HepG2 (cell line): ENCODE data around the gene PFDN2. TPM values are rescaled to one million over a fixed set of nuclear protein-coding genes. Genes with fewer than 3 reads are reported as not detected.

ENCODE experiments used
- ATAC-seq: fragments of 200-7000 bp; cut with Tn5 transposase; 3 replicates; pipeline ENCODE4 v1.9.1; 2020; ENCODE audit warnings: mild to moderate bottlenecking, moderate library complexity
- BruUV-seq: library from RNA; stranded (reverse); fragments of 400-500 nt; replicated peaks from 2 replicates; lab custom pipeline; 2021; lab: Mats Ljungman, UMichigan
- CTCF ChIA-PET: fragments of 300-600 bp; formaldehyde crosslinking; extraction: SDS; loops from one replicate; lab custom pipeline; 2021; ENCODE audit warnings: low total read pairs, inconsistent platforms, low intra/inter-chr PET ratio; lab: Yijun Ruan, JAX
- POLR2A ChIA-PET: fragments of 350-600 bp; sonication (Branson Sonifier 250); formaldehyde crosslinking; loops from one replicate; lab custom pipeline; 2020; ENCODE audit warnings: antibody characterized with exemption, inconsistent platforms; lab: Yijun Ruan, JAX
- DNase-seq: peaks from one replicate; pipeline ENCODE4 v3.0.0-alpha.2; 2015; ENCODE audit warnings: low spot score
- FAIRE-seq: peaks from 3 replicates; lab custom pipeline; 2011; peaks lifted over from hg19 to GRCh38; lab: Jason Lieb, UNC
- H2AFZ ChIP-seq: one replicate; pipeline ENCODE4 v1.6.1; 2011; ENCODE audit warnings: low read length, inconsistent platforms
- H3K27ac ChIP-seq: fragments of 300-600 bp; 3 replicates; pipeline ENCODE4 v1.8.0; 2011; ENCODE audit warnings: mixed run types, mild to moderate bottlenecking, mixed read lengths, low read length, inconsistent platforms; ENCODE audit not compliant: insufficient read depth; ENCODE audit errors: extremely low read length
- H3K27me3 ChIP-seq, 2 experiments: fragments of 200-600 bp in 1 of 2; 2 replicates in 1 of 2; 3 replicates in 1 of 2; pipeline versions ENCODE4 v1.6.0 to v1.8.0; 2011; ENCODE audit warnings: low read length in 2 of 2, mild to moderate bottlenecking in 2 of 2, moderate library complexity in 2 of 2, inconsistent platforms in 1 of 2; ENCODE audit not compliant: insufficient read depth in 2 of 2, control insufficient read depth in 1 of 2
- H3K36me3 ChIP-seq, 2 experiments: fragments of 200-600 bp in 1 of 2; replicated peaks in 1 of 2; 2 replicates in 1 of 2; 3 replicates in 1 of 2; pipeline versions ENCODE4 v1.5.1 to v1.8.0; 2011; ENCODE audit warnings: low read length in 2 of 2, inconsistent platforms in 1 of 2; ENCODE audit not compliant: insufficient read depth in 2 of 2, control insufficient read depth in 1 of 2
- H3K4me1 ChIP-seq: 2 replicates; pipeline ENCODE4 v1.5.1; 2012; ENCODE audit warnings: low read length, inconsistent platforms; ENCODE audit not compliant: insufficient read depth
- H3K4me2 ChIP-seq: 2 replicates; pipeline ENCODE4 v1.6.0; 2011; ENCODE audit warnings: low read depth, low read length, inconsistent platforms
- H3K4me3 ChIP-seq, 3 experiments: fragments of 200-600 bp in 1 of 3; sonication (generic), shearing (Covaris generic) in 1 of 3; replicated peaks in 1 of 3; 2 replicates each; pipeline ENCODE4 v1.5.1; 2011 to 2016; ENCODE audit warnings: low read length in 3 of 3, inconsistent platforms in 2 of 3, low read depth in 2 of 3, mild to moderate bottlenecking in 2 of 3, control low read depth in 1 of 3, mixed read lengths in 1 of 3; ENCODE audit not compliant: insufficient read depth in 1 of 3
- H3K79me2 ChIP-seq: one replicate; pipeline ENCODE4 v1.6.1; 2011; ENCODE audit warnings: low read length, inconsistent platforms; ENCODE audit not compliant: insufficient read depth
- H3K9ac ChIP-seq: 2 replicates; pipeline ENCODE4 v1.6.0; 2011; ENCODE audit warnings: mild to moderate bottlenecking, low read depth, low read length, inconsistent platforms; ENCODE audit not compliant: insufficient read depth
- H3K9me3 ChIP-seq: 2 replicates; pipeline ENCODE4 v1.5.1; 2012; ENCODE audit warnings: mild to moderate bottlenecking, low read length
- H4K20me1 ChIP-seq: 2 replicates; pipeline ENCODE4 v1.6.0; 2011; ENCODE audit warnings: inconsistent platforms, mild to moderate bottlenecking, low read length, moderate library complexity; ENCODE audit not compliant: insufficient read depth
- HMGXB4 ChIP-seq, 2 experiments: sonication (generic) in 1 of 2; formaldehyde crosslinking in 1 of 2; IDR thresholded peaks; 2 replicates each; pipeline versions ENCODE4 v1.4.0 to v1.6.1; 2018 to 2020; ENCODE audit warnings: missing genetic modification reagents in 2 of 2, borderline replicate concordance in 1 of 2, low read depth in 1 of 2, mild to moderate bottlenecking in 1 of 2, missing biosample characterization in 1 of 2
- HNF1A ChIP-seq, 2 experiments: sonication (generic) in 1 of 2; formaldehyde crosslinking in 1 of 2; IDR thresholded peaks; 2 replicates each; pipeline versions ENCODE4 v1.4.0 to v1.6.1; 2016 to 2020; ENCODE audit warnings: borderline replicate concordance in 1 of 2, low read depth in 1 of 2, mild to moderate bottlenecking in 1 of 2, missing genetic modification reagents in 1 of 2
- MEIS1 ChIP-seq: sonication (generic); formaldehyde crosslinking; IDR thresholded peaks from 2 replicates; pipeline ENCODE4 v1.9.0; 2021; ENCODE audit warnings: mild to moderate bottlenecking, missing genetic modification reagents, moderate library complexity, borderline replicate concordance
- NR2F1 ChIP-seq, 2 experiments: fragments of 450-650 bp in 1 of 2; formaldehyde crosslinking in 1 of 2; IDR thresholded peaks; 2 replicates each; pipeline versions ENCODE4 v1.5.0 to v1.6.1; 2016 to 2020; ENCODE audit warnings: mild to moderate bottlenecking in 1 of 2, missing compliant biosample characterization in 1 of 2, missing genetic modification reagents in 1 of 2, moderate library complexity in 1 of 2
- SMC3 ChIP-seq: IDR thresholded peaks from 2 replicates; pipeline ENCODE4 v1.6.1; 2011; ENCODE audit warnings: low read length, improper control_type of control experiment
- SP140L ChIP-seq: sonication (generic); formaldehyde crosslinking; IDR thresholded peaks from 2 replicates; pipeline ENCODE4 v1.4.0; 2020; ENCODE audit warnings: missing genetic modification reagents, borderline replicate concordance
- ZNF142 ChIP-seq: sonication (generic); formaldehyde crosslinking; IDR thresholded peaks from 2 replicates; pipeline ENCODE4 v1.4.0; 2020; ENCODE audit warnings: missing genetic modification reagents
- ZNF230 ChIP-seq: sonication (generic); formaldehyde crosslinking; IDR thresholded peaks from 2 replicates; pipeline ENCODE4 v1.4.0; 2020; ENCODE audit warnings: mild to moderate bottlenecking, missing genetic modification reagents
- ZNF737 ChIP-seq: sonication (generic); formaldehyde crosslinking; IDR thresholded peaks from 2 replicates; pipeline ENCODE4 v1.5.0; 2020; ENCODE audit warnings: missing genetic modification reagents, mild to moderate bottlenecking, borderline replicate concordance
- WGBS: methylation state at CpG from one replicate; pipeline ENCODE4 v1.1.6; 2017; ENCODE audit warnings: low lambda C conversion rate; 5-methylcytosine and 5-hydroxymethylcytosine counted together
- in situ Hi-C: cut with HindIII; loops from 2 replicates; pipeline ENCODE4 v1.10.0; 2017; ENCODE audit warnings: low pct_unique_long_range_greater_than_20kb; ENCODE audit not compliant: extremely low pct_ligation_motif_present
- intact Hi-C: fragments of 100-400 bp; cut with micrococcal nuclease; formaldehyde crosslinking; loops from one replicate; pipeline ENCODE4 v1.10.0; 2022; ENCODE audit not compliant: unreplicated experiment
- polyA plus RNA-seq, 8 experiments: library from polyadenylated mRNA; depleted of rRNA in 3 of 8; stranded (reverse) in 7 of 8; unstranded in 1 of 8; fragments of >200 nt; fragmentation: Illumina TruSeq in 4 of 8; extraction: Trizol in 4 of 8; gene quantifications; 2 replicates each; pipeline versions ENCODE4 v1.2.1 to v1.2.3, GENCODE V29; 2011 to 2016; ENCODE audit warnings: low read depth in 4 of 8, missing spikeins in 1 of 8, mixed read lengths in 1 of 8; ENCODE audit not compliant: insufficient read depth in 1 of 8
- total RNA-seq, 5 experiments: library from RNA; depleted of rRNA; stranded (reverse); fragments of >200 nt; fragmentation: Illumina TruSeq; extraction: Trizol; gene quantifications; 2 replicates each; pipeline ENCODE4 v1.2.3, GENCODE V29; 2016; ENCODE audit warnings: low read depth in 1 of 5

Gene PFDN2
- total and polyA plus RNA-seq, 2 of the 13 experiments (the other 11 are each of a cell fraction or from before 2014, with no cell fraction given): 62.6 to 63.6 TPM

- TF ChIP-seq ZNF142 (CRISPR knock-in tag): no peak
- TF ChIP-seq NR2F1 (CRISPR knock-in tag; IDR thresholded peaks at IDR 0.05): no peak
- TF ChIP-seq SMC3: peak; percentile 28; the same call in 1 of the 2 replicates
- no peak for TF ChIP-seq ZNF230
- TF ChIP-seq SP140L (CRISPR knock-in tag): no peak
These were observed 21.9 kb upstream of the PFDN2 start (continued) for GRCh38 chr1:161139766-161140165.

- Histone ChIP-seq H4K20me1 (no peaks in the 10 kb centered on the region), H3K27ac (no peak overlapping the region), H3K9me3 (no peaks in the 10 kb centered on the region), H3K4me3 (no peak overlapping the region), H3K79me2 (peaks cover 8% of the 10 kb centered on the region), H2AFZ (no peak overlapping the region), H3K36me3 (no peaks in the 10 kb centered on the region), H3K4me1 (peaks cover 7% of the 10 kb centered on the region; the same call in 1 of the 2 replicates), H3K4me2 (no peak overlapping the region), H3K27me3 (no peaks in the 10 kb centered on the region; a peak in 1 of 5 replicates), H3K9ac (no peak overlapping the region)
- ATAC-seq (no peak), DNase-seq (no peak), FAIRE-seq (no peak)
- ChIA-PET POLR2A (no interaction called here), CTCF (no interaction called here)
- intact Hi-C loops (loop anchor here (2.0 to 10.0 kb wide), 2 partner anchors 42 to 144 kb away; no protein-coding TSS in a partner anchor), in situ Hi-C loops (no loop called here)
- 96% methylated on average over 1 of the region's 1 CpG for WGBS
- BruUV-seq: no TSS peak
- no peak for TF ChIP-seq HNF1A (IDR thresholded peaks at IDR 0.05; ENCODE audit: low read depth)
- no peak for TF ChIP-seq HNF1A (CRISPR knock-in tag; IDR thresholded peaks at IDR 0.05; ENCODE audit: borderline replicate concordance)
- no peak for TF ChIP-seq ZNF737 (CRISPR knock-in tag)
- no peak for TF ChIP-seq MEIS1 (CRISPR knock-in tag)
- TF ChIP-seq HMGXB4 (CRISPR knock-in tag; IDR thresholded peaks at IDR 0.05; ENCODE audit: borderline replicate concordance in 1 of 2, low read depth in 1 of 2): no peak
These were observed 20.6 kb upstream of the PFDN2 start for GRCh38 chr1:161138431-161138830.
